HepG2 (cell line): ENCODE results near the gene ENTPD6. TPM values are rescaled to one million over a fixed set of nuclear protein-coding genes. Genes with fewer than 3 reads are reported as not detected.
"Not testable (repeated sequence)": the region's sequence is repeated elsewhere in the genome, so short reads cannot be mapped to it uniquely, and the experiment has no call there.

Experiments used
- ELF3 ChIP-seq: IDR thresholded peaks from 2 replicates; pipeline ENCODE4 v1.6.1; 2016; ENCODE audit warnings: missing genetic modification reagents, missing compliant biosample characterization
- FOXO1 ChIP-seq: sonication (generic); formaldehyde crosslinking; IDR thresholded peaks from 2 replicates; pipeline ENCODE4 v1.4.0; 2020; ENCODE audit warnings: missing genetic modification reagents
- GATAD1 ChIP-seq: IDR thresholded peaks from 2 replicates; pipeline ENCODE4 v1.6.1; 2016; ENCODE audit warnings: missing genetic modification reagents, missing compliant biosample characterization
- HOXA3 ChIP-seq: sonication (generic); formaldehyde crosslinking; IDR thresholded peaks from 2 replicates; pipeline ENCODE4 v1.5.0; 2020; ENCODE audit warnings: missing genetic modification reagents
- KDM3A ChIP-seq: IDR thresholded peaks from 2 replicates; pipeline ENCODE4 v1.6.1; 2018; ENCODE audit warnings: low read depth, missing compliant biosample characterization
- MTA1 ChIP-seq: sonication (generic); formaldehyde crosslinking; IDR thresholded peaks from 2 replicates; pipeline ENCODE4 v1.4.0; 2020; ENCODE audit warnings: missing genetic modification reagents, mild to moderate bottlenecking, borderline replicate concordance
- POGZ ChIP-seq: sonication (generic); formaldehyde crosslinking; IDR thresholded peaks from 2 replicates; pipeline ENCODE4 v1.4.0; 2020; ENCODE audit warnings: mild to moderate bottlenecking, missing genetic modification reagents
- RARA ChIP-seq: IDR thresholded peaks from 2 replicates; pipeline ENCODE4 v1.6.1; 2016; ENCODE audit warnings: missing genetic modification reagents, missing compliant biosample characterization
- REPIN1 ChIP-seq: sonication (generic); formaldehyde crosslinking; IDR thresholded peaks from 2 replicates; pipeline ENCODE4 v1.8.0; 2022; ENCODE audit warnings: missing genetic modification reagents, low read depth, mild to moderate bottlenecking, borderline replicate concordance
- SAP130 ChIP-seq: IDR thresholded peaks from 2 replicates; pipeline ENCODE4 v1.6.1; 2016; ENCODE audit warnings: low read depth
- SOX13 ChIP-seq, 3 experiments: fragments of 450-650 bp in 1 of 3; sonication (generic) in 1 of 3; formaldehyde crosslinking in 1 of 3; IDR thresholded peaks in 2 of 3; conservative IDR thresholded peaks in 1 of 3; 2 replicates each; pipeline versions ENCODE4 v1.5.0 to v1.6.1; 2016 to 2020; ENCODE audit warnings: antibody characterized with exemption in 1 of 3, mild to moderate bottlenecking in 1 of 3, missing compliant biosample characterization in 1 of 3, missing genetic modification reagents in 1 of 3, moderate library complexity in 1 of 3
- ZBTB7A ChIP-seq: sonication (generic); formaldehyde crosslinking; IDR thresholded peaks from 2 replicates; pipeline ENCODE4 v1.8.0; 2022; ENCODE audit warnings: mild to moderate bottlenecking, missing genetic modification reagents
- ZNF564 ChIP-seq: sonication (generic); formaldehyde crosslinking; IDR thresholded peaks from 2 replicates; pipeline ENCODE4 v1.8.1; 2023; ENCODE audit warnings: mild to moderate bottlenecking, missing genetic modification reagents
- ZNF614 ChIP-seq: IDR thresholded peaks from 2 replicates; pipeline ENCODE4 v1.6.1; 2018; ENCODE audit warnings: missing biosample characterization, missing genetic modification reagents, inconsistent platforms, borderline replicate concordance
- polyA plus RNA-seq, 8 experiments: library from polyadenylated mRNA; depleted of rRNA in 3 of 8; stranded (reverse) in 7 of 8; unstranded in 1 of 8; fragments of >200 nt; fragmentation: Illumina TruSeq in 4 of 8; extraction: Trizol in 4 of 8; gene quantifications; 2 replicates each; pipeline versions ENCODE4 v1.2.1 to v1.2.3, GENCODE V29; 2011 to 2016; ENCODE audit warnings: low read depth in 4 of 8, missing spikeins in 1 of 8, mixed read lengths in 1 of 8; ENCODE audit not compliant: insufficient read depth in 1 of 8
- total RNA-seq, 5 experiments: library from RNA; depleted of rRNA; stranded (reverse); fragments of >200 nt; fragmentation: Illumina TruSeq; extraction: Trizol; gene quantifications; 2 replicates each; pipeline ENCODE4 v1.2.3, GENCODE V29; 2016; ENCODE audit warnings: low read depth in 1 of 5
- TF ChIP-seq, protein P1 (sequence below): sonication (generic); formaldehyde crosslinking; IDR thresholded peaks from 2 replicates; pipeline ENCODE4; 2020; ENCODE audit warnings: missing genetic modification reagents, mild to moderate bottlenecking, borderline replicate concordance
- TF ChIP-seq, protein P2 (sequence below): sonication (generic); IDR thresholded peaks from 2 replicates; pipeline ENCODE4 v1.6.1; 2016; ENCODE audit warnings: low read depth, borderline replicate concordance
- TF ChIP-seq, protein P3 (sequence below): IDR thresholded peaks from 2 replicates; pipeline ENCODE4 v1.4.0; 2020; ENCODE audit warnings: mild to moderate bottlenecking, missing genetic modification reagents
- TF ChIP-seq, protein P4 (sequence below): sonication (generic); formaldehyde crosslinking; IDR thresholded peaks from 2 replicates; pipeline ENCODE4 v1.4.0; 2020; ENCODE audit warnings: missing genetic modification reagents, borderline replicate concordance

The ENTPD6 gene
- total and polyA plus RNA-seq, 2 of the 13 experiments (the other 11 are each of a cell fraction or from before 2014, with no cell fraction given): 164 to 172 TPM

DNA sequence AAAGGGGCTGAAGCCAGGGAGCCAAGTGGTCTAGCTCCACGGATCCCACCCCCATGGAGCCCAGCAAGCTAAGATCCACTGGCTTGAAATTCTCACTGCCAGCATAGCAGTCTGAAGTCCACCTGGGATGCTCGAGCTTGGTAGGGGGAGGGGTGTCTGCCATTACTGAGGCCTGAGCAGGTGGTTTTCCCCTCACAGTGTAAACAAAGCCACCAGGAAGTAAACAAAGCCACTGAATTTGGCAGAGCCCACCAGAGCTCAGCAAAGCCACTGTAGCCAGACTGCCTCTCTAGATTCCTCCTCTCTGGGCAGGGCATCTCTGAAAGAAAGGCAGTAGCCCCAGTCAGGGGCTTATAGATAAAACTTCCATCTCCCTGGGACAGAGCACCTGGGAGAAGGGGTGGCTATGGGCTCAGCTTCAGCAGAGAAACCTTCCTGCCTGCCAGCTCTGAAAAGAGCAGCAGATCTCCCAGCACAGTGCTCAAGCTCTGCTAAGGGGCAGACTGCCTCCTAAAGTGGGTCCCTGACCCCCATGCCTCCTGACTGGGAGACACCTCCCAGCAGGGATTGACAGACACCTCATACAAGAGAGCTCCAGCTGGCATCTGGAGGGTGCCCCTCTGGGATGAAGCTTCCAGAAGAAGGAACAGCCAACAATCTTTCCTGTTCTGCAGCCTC lies 29.3 kb upstream of the ENTPD6 start (continued):
- TF ChIP-seq SOX13 (IDR thresholded peaks at IDR 0.05): not testable (repeated sequence)
- peak in 1 of 2 experiments; percentile 45; a peak in 1 of 4 replicates for TF ChIP-seq SOX13 (CRISPR knock-in tag; conservative IDR thresholded peaks at IDR 0.05 in 1 of 2, IDR thresholded peaks at IDR 0.05 in 1 of 2)
- TF ChIP-seq SAP130 (CRISPR knock-in tag): peak; percentile 36
- TF ChIP-seq, protein P1, sequence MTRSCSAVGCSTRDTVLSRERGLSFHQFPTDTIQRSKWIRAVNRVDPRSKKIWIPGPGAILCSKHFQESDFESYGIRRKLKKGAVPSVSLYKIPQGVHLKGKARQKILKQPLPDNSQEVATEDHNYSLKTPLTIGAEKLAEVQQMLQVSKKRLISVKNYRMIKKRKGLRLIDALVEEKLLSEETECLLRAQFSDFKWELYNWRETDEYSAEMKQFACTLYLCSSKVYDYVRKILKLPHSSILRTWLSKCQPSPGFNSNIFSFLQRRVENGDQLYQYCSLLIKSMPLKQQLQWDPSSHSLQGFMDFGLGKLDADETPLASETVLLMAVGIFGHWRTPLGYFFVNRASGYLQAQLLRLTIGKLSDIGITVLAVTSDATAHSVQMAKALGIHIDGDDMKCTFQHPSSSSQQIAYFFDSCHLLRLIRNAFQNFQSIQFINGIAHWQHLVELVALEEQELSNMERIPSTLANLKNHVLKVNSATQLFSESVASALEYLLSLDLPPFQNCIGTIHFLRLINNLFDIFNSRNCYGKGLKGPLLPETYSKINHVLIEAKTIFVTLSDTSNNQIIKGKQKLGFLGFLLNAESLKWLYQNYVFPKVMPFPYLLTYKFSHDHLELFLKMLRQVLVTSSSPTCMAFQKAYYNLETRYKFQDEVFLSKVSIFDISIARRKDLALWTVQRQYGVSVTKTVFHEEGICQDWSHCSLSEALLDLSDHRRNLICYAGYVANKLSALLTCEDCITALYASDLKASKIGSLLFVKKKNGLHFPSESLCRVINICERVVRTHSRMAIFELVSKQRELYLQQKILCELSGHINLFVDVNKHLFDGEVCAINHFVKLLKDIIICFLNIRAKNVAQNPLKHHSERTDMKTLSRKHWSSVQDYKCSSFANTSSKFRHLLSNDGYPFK (CRISPR knock-in tag): peak; percentile 45; the same call in 1 of the 2 replicates
- TF ChIP-seq, protein P2, sequence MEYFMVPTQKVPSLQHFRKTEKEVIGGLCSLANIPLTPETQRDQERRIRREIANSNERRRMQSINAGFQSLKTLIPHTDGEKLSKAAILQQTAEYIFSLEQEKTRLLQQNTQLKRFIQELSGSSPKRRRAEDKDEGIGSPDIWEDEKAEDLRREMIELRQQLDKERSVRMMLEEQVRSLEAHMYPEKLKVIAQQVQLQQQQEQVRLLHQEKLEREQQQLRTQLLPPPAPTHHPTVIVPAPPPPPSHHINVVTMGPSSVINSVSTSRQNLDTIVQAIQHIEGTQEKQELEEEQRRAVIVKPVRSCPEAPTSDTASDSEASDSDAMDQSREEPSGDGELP: peak; percentile 60; the same call in 1 of the 2 replicates
- peak; percentile 57; the same call in 1 of the 2 replicates for TF ChIP-seq HOXA3 (CRISPR knock-in tag)
- TF ChIP-seq KDM3A (CRISPR knock-in tag): 0 out of 2 replicates have a peak, but pooled peaks have one; percentile 41
- TF ChIP-seq MTA1: 0 out of 2 replicates have a peak, but pooled peaks have one; percentile 18
- peak; percentile 92 for TF ChIP-seq ELF3
- TF ChIP-seq, protein P3, sequence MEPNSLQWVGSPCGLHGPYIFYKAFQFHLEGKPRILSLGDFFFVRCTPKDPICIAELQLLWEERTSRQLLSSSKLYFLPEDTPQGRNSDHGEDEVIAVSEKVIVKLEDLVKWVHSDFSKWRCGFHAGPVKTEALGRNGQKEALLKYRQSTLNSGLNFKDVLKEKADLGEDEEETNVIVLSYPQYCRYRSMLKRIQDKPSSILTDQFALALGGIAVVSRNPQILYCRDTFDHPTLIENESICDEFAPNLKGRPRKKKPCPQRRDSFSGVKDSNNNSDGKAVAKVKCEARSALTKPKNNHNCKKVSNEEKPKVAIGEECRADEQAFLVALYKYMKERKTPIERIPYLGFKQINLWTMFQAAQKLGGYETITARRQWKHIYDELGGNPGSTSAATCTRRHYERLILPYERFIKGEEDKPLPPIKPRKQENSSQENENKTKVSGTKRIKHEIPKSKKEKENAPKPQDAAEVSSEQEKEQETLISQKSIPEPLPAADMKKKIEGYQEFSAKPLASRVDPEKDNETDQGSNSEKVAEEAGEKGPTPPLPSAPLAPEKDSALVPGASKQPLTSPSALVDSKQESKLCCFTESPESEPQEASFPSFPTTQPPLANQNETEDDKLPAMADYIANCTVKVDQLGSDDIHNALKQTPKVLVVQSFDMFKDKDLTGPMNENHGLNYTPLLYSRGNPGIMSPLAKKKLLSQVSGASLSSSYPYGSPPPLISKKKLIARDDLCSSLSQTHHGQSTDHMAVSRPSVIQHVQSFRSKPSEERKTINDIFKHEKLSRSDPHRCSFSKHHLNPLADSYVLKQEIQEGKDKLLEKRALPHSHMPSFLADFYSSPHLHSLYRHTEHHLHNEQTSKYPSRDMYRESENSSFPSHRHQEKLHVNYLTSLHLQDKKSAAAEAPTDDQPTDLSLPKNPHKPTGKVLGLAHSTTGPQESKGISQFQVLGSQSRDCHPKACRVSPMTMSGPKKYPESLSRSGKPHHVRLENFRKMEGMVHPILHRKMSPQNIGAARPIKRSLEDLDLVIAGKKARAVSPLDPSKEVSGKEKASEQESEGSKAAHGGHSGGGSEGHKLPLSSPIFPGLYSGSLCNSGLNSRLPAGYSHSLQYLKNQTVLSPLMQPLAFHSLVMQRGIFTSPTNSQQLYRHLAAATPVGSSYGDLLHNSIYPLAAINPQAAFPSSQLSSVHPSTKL (CRISPR knock-in tag): peak; percentile 76
- TF ChIP-seq REPIN1 (CRISPR knock-in tag): 0 out of 2 replicates have a peak, but pooled peaks have one; percentile 26
- peak; percentile 50; the same call in 1 of the 2 replicates for TF ChIP-seq RARA
- peak; percentile 74; the same call in 1 of the 2 replicates for TF ChIP-seq ZNF564 (CRISPR knock-in tag)
- peak; percentile 40 for TF ChIP-seq POGZ (CRISPR knock-in tag)
- peak; percentile 59; the same call in 1 of the 2 replicates for TF ChIP-seq FOXO1
- TF ChIP-seq ZBTB7A (CRISPR knock-in tag): 0 out of 2 replicates have a peak, but pooled peaks have one; percentile 33
- 0 out of 2 replicates have a peak, but pooled peaks have one; percentile 39 for TF ChIP-seq ZNF614 (CRISPR knock-in tag)
- peak; percentile 37; the same call in 1 of the 2 replicates for TF ChIP-seq GATAD1 (CRISPR knock-in tag)
- TF ChIP-seq, protein P4, sequence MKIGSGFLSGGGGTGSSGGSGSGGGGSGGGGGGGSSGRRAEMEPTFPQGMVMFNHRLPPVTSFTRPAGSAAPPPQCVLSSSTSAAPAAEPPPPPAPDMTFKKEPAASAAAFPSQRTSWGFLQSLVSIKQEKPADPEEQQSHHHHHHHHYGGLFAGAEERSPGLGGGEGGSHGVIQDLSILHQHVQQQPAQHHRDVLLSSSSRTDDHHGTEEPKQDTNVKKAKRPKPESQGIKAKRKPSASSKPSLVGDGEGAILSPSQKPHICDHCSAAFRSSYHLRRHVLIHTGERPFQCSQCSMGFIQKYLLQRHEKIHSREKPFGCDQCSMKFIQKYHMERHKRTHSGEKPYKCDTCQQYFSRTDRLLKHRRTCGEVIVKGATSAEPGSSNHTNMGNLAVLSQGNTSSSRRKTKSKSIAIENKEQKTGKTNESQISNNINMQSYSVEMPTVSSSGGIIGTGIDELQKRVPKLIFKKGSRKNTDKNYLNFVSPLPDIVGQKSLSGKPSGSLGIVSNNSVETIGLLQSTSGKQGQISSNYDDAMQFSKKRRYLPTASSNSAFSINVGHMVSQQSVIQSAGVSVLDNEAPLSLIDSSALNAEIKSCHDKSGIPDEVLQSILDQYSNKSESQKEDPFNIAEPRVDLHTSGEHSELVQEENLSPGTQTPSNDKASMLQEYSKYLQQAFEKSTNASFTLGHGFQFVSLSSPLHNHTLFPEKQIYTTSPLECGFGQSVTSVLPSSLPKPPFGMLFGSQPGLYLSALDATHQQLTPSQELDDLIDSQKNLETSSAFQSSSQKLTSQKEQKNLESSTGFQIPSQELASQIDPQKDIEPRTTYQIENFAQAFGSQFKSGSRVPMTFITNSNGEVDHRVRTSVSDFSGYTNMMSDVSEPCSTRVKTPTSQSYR: peak; percentile 98
